NCI-H2227 (cell line): ENCODE data around the gene L1CAM.

Experiments used
- DNase-seq: peaks from one replicate; lab custom pipeline; 2025; ENCODE audit not compliant: unreplicated experiment; lab: John Stamatoyannopoulos, UW

Gene L1CAM

GRCh38 chrX:153885968-153886903 is at the start of gene L1CAM:
TSS of gene L1CAM (minus strand) at chrX:153886173. CDS start at chrX:153875836, 10,337 bp downstream.
- DNase-seq, result peak; percentile 62

- peak; percentile 37 for DNase-seq
Measured at GRCh38 chrX:153935326-153935851, 49.4 kb upstream of the L1CAM start.

GRCh38 chrX:153934762-153935325 is 48.9 kb upstream of the L1CAM start, which contains the start of gene NAA10:
TSS of gene NAA10 (minus strand) at chrX:153935037. CDS start at chrX:153934904, 133 bp downstream.
- DNase-seq, result peak; percentile 91

- DNase-seq, result no peak
Measured at GRCh38 chrX:153934148-153934761, 48.3 kb upstream of the L1CAM start.

GRCh38 chrX:153933748-153934147 is 47.8 kb upstream of the L1CAM start:
- no peak for DNase-seq

- no peak for DNase-seq
Measured at GRCh38 chrX:153932220-153932915, 46.4 kb upstream of the L1CAM start.

GRCh38 chrX:153931748-153932147 is 45.8 kb upstream of the L1CAM start:
- no peak for DNase-seq

- no peak for DNase-seq
Measured at GRCh38 chrX:153931151-153931550, 45.2 kb upstream of the L1CAM start.

GRCh38 chrX:153930011-153930910 is 44.3 kb upstream of the L1CAM start:
- no peak for DNase-seq

GRCh38 chrX:153929576-153929975 is 43.6 kb upstream of the L1CAM start:
- DNase-seq, result no peak

GRCh38 chrX:153928846-153929245 is 42.9 kb upstream of the L1CAM start:
- no peak for DNase-seq

- DNase-seq, result peak; percentile 98
Measured at GRCh38 chrX:153927922-153928760, 42.2 kb upstream of the L1CAM start.

GRCh38 chrX:153927672-153927921 is 41.6 kb upstream of the L1CAM start:
- no peak for DNase-seq

- DNase-seq, result peak; percentile 70
Measured at GRCh38 chrX:153926858-153927671, 41.1 kb upstream of the L1CAM start.

GRCh38 chrX:153926552-153926857 is 40.5 kb upstream of the L1CAM start:
- no peak for DNase-seq

- no peak for DNase-seq
Measured at GRCh38 chrX:153925739-153926551, 40.0 kb upstream of the L1CAM start, which contains the start of gene ARHGAP4. TSS of gene ARHGAP4 (minus strand) at chrX:153926264. CDS start at chrX:153926202, 62 bp downstream.

- no peak for DNase-seq
Measured at GRCh38 chrX:153925387-153925738, 39.4 kb upstream of the L1CAM start.
